Mononuclear cell (primary cell): ENCODE measurements around the gene GP1BB. TPM values are rescaled to one million over a fixed set of nuclear protein-coding genes. Genes with fewer than 3 reads are reported as not detected.
"Not testable (repeated sequence)": the region's sequence is repeated elsewhere in the genome, so short reads cannot be mapped to it uniquely, and the experiment has no call there.

Experiments used
- H3K27me3 ChIP-seq: 2 replicates; pipeline ENCODE4 v1.6.0; 2011; ENCODE audit warnings: low read length, control low read depth; ENCODE audit not compliant: insufficient read depth
- H3K4me1 ChIP-seq: 2 replicates; pipeline ENCODE4 v1.5.1; 2011; ENCODE audit warnings: mild to moderate bottlenecking, low read length, control low read depth; ENCODE audit not compliant: insufficient read depth
- H3K4me3 ChIP-seq: 2 replicates; pipeline ENCODE4 v1.5.1; 2011; ENCODE audit warnings: mild to moderate bottlenecking, low read length, moderate library complexity
- H3K9me3 ChIP-seq: 2 replicates; pipeline ENCODE4 v1.5.1; 2011; ENCODE audit warnings: low read depth, mild to moderate bottlenecking, control low read depth, low read length
- total RNA-seq: library from RNA; depleted of rRNA; stranded (reverse); fragments of >200 nt; gene quantifications from one replicate; pipeline ENCODE4 v1.2.3, GENCODE V29; 2012

Gene GP1BB
- total RNA-seq, 1 donor: 36.1 TPM

GRCh38 chr22:19724927-19725661, 1.8 kb downstream of the GP1BB start:
- Histone ChIP-seq H3K27me3 (peaks cover 20% of the 10 kb centered on the region), H3K9me3 (no peaks in the 10 kb centered on the region), H3K4me1 (peaks cover 13% of the 10 kb centered on the region), H3K4me3 (no peak overlapping the region)

- Histone ChIP-seq H3K4me1 (peaks cover 19% of the 10 kb centered on the region), H3K27me3 (peaks cover 20% of the 10 kb centered on the region)
- not testable (repeated sequence) for H3K9me3 ChIP-seq, H3K4me3 ChIP-seq
Observed at GRCh38 chr22:19726064-19726788, 2.9 kb downstream of the GP1BB start.

GRCh38 chr22:19727310-19728150, 4.2 kb downstream of the GP1BB start:
- H3K4me1 ChIP-seq: peaks cover 18% of the 10 kb centered on the region
- no peak overlapping the region for H3K4me3 ChIP-seq
- H3K27me3 ChIP-seq: peaks cover 19% of the 10 kb centered on the region
- no peaks in the 10 kb centered on the region for H3K9me3 ChIP-seq

GRCh38 chr22:19728271-19728670, 4.9 kb downstream of the GP1BB start:
- peaks cover 12% of the 10 kb centered on the region for H3K27me3 ChIP-seq
- peaks cover 11% of the 10 kb centered on the region for H3K4me1 ChIP-seq
- H3K4me3 ChIP-seq: no peak overlapping the region
- H3K9me3 ChIP-seq: no peaks in the 10 kb centered on the region

GRCh38 chr22:19728836-19729235, 5.5 kb downstream of the GP1BB start:
- Histone ChIP-seq H3K4me1 (peaks cover 7% of the 10 kb centered on the region), H3K27me3 (peaks cover 7% of the 10 kb centered on the region), H3K4me3 (no peak overlapping the region), H3K9me3 (no peaks in the 10 kb centered on the region)

GRCh38 chr22:19729507-19729906, 6.2 kb downstream of the GP1BB start:
- peaks cover 7% of the 10 kb centered on the region for H3K4me1 ChIP-seq
- no peaks in the 10 kb centered on the region for H3K9me3 ChIP-seq
- H3K27me3 ChIP-seq: peaks cover 5% of the 10 kb centered on the region
- no peak overlapping the region for H3K4me3 ChIP-seq

- Histone ChIP-seq H3K4me3 (no peak overlapping the region), H3K27me3 (no peaks in the 10 kb centered on the region), H3K9me3 (no peaks in the 10 kb centered on the region), H3K4me1 (peaks cover 7% of the 10 kb centered on the region)
Observed at GRCh38 chr22:19730198-19730597, 6.9 kb downstream of the GP1BB start.

GRCh38 chr22:19730655-19731360, 7.5 kb downstream of the GP1BB start:
- Histone ChIP-seq H3K4me1 (peaks cover 7% of the 10 kb centered on the region), H3K9me3 (no peaks in the 10 kb centered on the region), H3K27me3 (no peaks in the 10 kb centered on the region), H3K4me3 (no peak overlapping the region)

- Histone ChIP-seq H3K4me1 (peaks cover 7% of the 10 kb centered on the region), H3K9me3 (no peaks in the 10 kb centered on the region), H3K27me3 (no peaks in the 10 kb centered on the region), H3K4me3 (no peak overlapping the region)
Observed at GRCh38 chr22:19731361-19732135, 8.2 kb downstream of the GP1BB start.

- Histone ChIP-seq H3K27me3 (no peaks in the 10 kb centered on the region), H3K9me3 (no peaks in the 10 kb centered on the region)
Observed at GRCh38 chr22:19732403-19733113, 9.2 kb downstream of the GP1BB start.

GRCh38 chr22:19733755-19734154, 10.4 kb downstream of the GP1BB start:
- no peaks in the 10 kb centered on the region for H3K27me3 ChIP-seq
- H3K9me3 ChIP-seq: no peaks in the 10 kb centered on the region
- H3K4me3 ChIP-seq: no peak overlapping the region
- peaks cover 7% of the 10 kb centered on the region for H3K4me1 ChIP-seq

More at GRCh38 chr22:19732403-19733113, 9.2 kb downstream of the GP1BB start:
- H3K4me3 ChIP-seq: no peak overlapping the region
- H3K4me1 ChIP-seq: peaks cover 7% of the 10 kb centered on the region

GRCh38 chr22:19734163-19734562, 10.8 kb downstream of the GP1BB start:
- H3K9me3 ChIP-seq: no peaks in the 10 kb centered on the region
- no peaks in the 10 kb centered on the region for H3K27me3 ChIP-seq
- peaks cover 7% of the 10 kb centered on the region for H3K4me1 ChIP-seq
- no peak overlapping the region for H3K4me3 ChIP-seq

GRCh38 chr22:19734837-19735382, 11.6 kb downstream of the GP1BB start:
- H3K27me3 ChIP-seq: no peaks in the 10 kb centered on the region
- no peaks in the 10 kb centered on the region for H3K9me3 ChIP-seq
- H3K4me1 ChIP-seq: peaks cover 7% of the 10 kb centered on the region
- H3K4me3 ChIP-seq: no peak overlapping the region
